ENCODE measurements around the gene JPH2.

JPH2 gene

GRCh38 chr20:44160133-44160532 is 26.9 kb downstream of the JPH2 start:
- no peak for TF ChIP-seq CTCF (IDR thresholded peaks at IDR 0.05; ENCODE audit: low read depth, low read length, missing control alignments)
- DNase-seq (ENCODE audit: low read depth) = no peak
- H3K4me3 ChIP-seq (ENCODE audit: low read depth, low read length) = no peak overlapping the region

DNA sequence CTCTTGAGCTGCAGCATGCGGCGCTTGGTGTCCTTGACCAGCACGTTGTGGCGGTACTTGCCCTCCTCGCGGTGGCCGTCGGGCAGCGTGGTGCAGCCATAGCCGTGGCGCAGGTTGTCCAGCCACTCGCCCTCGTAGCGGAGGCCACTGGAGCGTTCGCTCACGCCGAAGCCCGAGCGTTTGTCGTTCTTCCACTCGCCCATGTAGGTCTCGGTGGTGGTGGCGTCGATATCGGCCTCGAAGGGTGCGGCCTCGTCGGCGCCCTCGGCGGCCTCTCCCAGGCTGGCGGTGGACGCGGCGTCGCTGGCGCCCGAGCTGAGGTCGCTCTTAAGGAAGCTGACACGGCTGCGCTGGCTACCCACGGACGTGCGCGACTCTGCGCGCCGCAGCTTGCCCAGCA is 27.3 kb downstream of the JPH2 start:
- DNase-seq (ENCODE audit: low read depth) = no peak
- no peak overlapping the region for H3K4me3 ChIP-seq (ENCODE audit: low read depth, low read length)
- TF ChIP-seq CTCF (IDR thresholded peaks at IDR 0.05; ENCODE audit: low read depth, low read length, missing control alignments) = no peak

- no peak for TF ChIP-seq CTCF (IDR thresholded peaks at IDR 0.05; ENCODE audit: low read depth, low read length, missing control alignments)
- no peak overlapping the region for H3K4me3 ChIP-seq (ENCODE audit: low read depth, low read length)
- no peak for DNase-seq (ENCODE audit: low read depth)
Observed at GRCh38 chr20:44159125-44159524, 27.9 kb downstream of the JPH2 start.

GRCh38 chr20:44157061-44157460 is 29.9 kb downstream of the JPH2 start:
- no peak overlapping the region for H3K4me3 ChIP-seq (ENCODE audit: low read depth, low read length)
- TF ChIP-seq CTCF (IDR thresholded peaks at IDR 0.05; ENCODE audit: low read depth, low read length, missing control alignments) = no peak
- no peak for DNase-seq (ENCODE audit: low read depth)

DNA sequence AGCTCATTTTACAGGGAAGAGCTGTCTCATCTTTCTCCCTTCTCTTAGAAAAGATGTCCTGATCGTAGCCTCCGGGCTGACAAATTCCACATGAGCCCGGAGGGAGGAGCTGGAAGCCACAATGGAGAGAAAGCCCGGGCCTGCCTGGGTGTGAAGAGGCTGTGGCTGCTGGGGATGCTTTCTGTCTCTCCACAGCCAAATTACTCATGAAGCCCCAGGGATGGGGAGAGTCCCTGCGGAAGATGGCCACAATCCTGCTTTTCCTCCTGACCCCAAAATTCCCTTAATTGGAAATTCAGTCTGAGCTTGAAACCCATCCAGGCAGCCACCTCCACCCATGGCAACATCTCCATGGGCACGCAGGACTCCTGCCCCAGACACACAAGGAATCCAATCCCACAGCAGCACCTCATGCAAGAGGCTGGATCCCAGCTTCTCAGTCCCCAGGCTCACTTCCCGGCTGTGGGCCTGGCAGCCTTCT is 32.4 kb downstream of the JPH2 start:
- no peak overlapping the region for H3K4me3 ChIP-seq (ENCODE audit: low read depth, low read length)
- no peak for DNase-seq (ENCODE audit: low read depth)
- TF ChIP-seq CTCF (IDR thresholded peaks at IDR 0.05; ENCODE audit: low read depth, low read length, missing control alignments) = no peak

GRCh38 chr20:44153636-44154043 is 33.3 kb downstream of the JPH2 start:
- no peak for DNase-seq (ENCODE audit: low read depth)
- TF ChIP-seq CTCF (IDR thresholded peaks at IDR 0.05; ENCODE audit: low read depth, low read length, missing control alignments) = no peak
- no peak overlapping the region for H3K4me3 ChIP-seq (ENCODE audit: low read depth, low read length)

GRCh38 chr20:44151621-44152416 is 35.2 kb downstream of the JPH2 start:
- no peak overlapping the region for H3K4me3 ChIP-seq (ENCODE audit: low read depth, low read length)
- TF ChIP-seq CTCF (IDR thresholded peaks at IDR 0.05; ENCODE audit: low read depth, low read length, missing control alignments) = no peak
- no peak for DNase-seq (ENCODE audit: low read depth)

Data from GM12864 (cell line).